Head of caudate nucleus (tissue), 42 donors: Measurements from ENCODE around the gene BET1.

Experiments used
- DNase-seq, 42 donors: peaks; one replicate each; pipeline versions ENCODE4 v3.0.0 to v3.0.0-alpha.2; 2020 to 2021; ENCODE audit warnings: mixed read lengths in 7 of 42
- intact Hi-C: fragments of 100-400 bp; cut with DNase I; formaldehyde crosslinking; loops from one replicate; pipeline ENCODE4 v1.15.0; 2022

The BET1 gene

DNA sequence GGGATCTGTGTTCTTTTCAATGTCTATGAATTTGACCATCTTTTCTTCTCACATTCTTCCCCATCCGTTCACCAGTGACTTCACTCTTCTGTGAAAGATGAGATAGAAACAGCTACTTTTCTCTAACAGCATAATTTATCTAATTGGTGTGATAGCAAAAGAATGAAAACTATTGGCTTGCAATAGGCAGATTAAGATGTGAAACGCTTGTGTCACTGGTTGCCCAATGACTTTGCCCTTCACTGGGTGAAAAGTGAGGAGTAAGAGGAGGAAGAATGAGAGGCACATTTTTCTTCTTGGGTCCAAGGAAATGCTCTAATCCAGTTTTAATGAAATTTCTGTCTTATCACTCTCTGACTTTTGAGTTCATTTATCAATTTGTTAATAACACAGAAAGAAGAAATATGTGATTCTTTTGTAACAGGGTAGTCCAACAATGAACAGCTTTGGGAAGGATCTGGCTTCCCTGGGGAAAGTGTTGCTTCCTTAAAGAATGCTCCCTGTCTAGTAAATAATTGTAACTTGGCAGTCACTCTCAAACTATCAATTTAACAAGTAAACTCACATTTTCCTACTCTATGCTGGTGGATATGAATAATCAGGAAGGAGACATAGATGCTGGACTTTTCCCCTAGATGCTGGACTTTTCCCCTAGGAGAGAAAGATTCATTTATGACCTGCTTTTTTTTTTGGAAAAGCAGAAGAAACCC lies 35.1 kb downstream of the BET1 start:
- no peak for DNase-seq
- intact Hi-C loops = no loop called here

GRCh38 chr7:93964813-93965212 lies 39.3 kb downstream of the BET1 start:
- DNase-seq = no peak
- intact Hi-C loops = no loop called here

DNA sequence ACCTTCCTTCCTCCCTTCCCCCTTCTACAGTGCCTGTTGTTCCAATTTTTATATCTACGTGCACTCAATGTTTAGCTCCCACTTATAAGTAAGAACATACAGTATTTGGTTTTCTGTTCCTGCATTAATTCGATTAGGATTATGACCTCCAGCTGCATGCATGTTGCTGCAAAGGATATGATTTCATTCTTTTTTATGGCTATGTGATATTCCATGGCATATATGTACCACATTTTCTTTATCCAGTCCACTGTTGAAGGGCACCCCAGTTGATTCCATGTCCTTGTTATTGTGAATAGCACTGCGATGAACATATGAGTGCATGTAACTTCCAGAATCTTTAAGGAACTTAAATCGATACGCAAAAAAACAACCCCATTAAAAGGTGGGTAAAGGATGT lies 39.9 kb downstream of the BET1 start:
- DNase-seq = no peak
- intact Hi-C loops = no loop called here

DNA sequence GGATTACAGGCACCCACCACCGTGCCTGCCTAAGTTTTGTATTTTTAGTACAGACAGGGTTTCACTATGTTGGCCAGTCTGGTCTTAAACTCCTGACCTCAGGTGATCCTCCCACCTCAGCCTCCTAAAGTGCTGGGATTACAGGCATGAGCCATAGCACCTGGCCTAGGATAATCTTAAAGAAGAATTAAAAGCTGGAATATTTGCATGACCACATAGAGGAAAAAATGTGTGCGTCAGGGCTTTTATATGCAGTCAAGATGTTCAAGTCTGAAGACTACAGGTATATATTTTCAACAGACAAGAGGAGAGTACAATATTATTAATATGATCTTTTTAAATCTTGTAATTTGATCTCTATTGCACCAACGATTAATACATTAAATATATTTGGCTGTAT lies 43.2 kb downstream of the BET1 start:
- intact Hi-C loops = no loop called here
- DNase-seq = no peak

DNA sequence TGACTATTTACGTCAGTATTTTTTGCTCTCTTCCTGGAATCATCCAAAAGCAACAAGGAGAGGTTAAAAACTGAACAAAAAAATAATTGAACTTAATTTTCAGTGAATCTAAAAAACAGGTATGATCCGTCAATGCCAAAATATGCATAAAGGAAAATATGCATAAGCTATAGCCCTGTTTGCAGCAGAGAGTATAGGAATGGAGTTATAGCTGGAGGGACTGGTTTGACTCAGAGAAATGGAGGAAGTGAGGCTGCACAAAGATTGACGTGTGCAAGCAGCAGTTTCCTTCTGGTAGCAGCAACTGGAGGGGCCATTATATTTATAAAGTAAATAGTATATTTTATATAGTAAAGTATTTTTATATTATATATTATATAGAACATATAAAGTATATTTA lies 45.5 kb downstream of the BET1 start:
- DNase-seq = no peak
- intact Hi-C loops = no loop called here

DNA sequence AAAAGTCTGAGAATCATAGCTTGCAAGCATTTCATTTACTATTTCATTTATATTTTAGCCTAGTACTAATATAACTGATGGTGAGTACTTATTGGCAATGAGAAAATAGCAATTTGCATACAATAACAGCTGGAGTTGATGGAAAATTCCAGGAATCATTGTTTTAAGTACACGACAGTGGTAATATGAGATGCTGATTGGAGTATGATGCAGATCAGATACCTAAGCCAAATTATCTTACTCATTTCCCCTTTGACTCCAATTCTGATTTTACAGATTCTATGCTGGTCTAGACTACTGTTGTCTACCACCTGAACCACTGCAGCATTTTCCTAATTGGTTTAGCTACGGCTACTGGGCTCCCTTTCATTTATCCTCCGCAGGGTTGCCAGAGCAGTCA lies 45.9 kb downstream of the BET1 start:
- intact Hi-C loops = no loop called here

DNA sequence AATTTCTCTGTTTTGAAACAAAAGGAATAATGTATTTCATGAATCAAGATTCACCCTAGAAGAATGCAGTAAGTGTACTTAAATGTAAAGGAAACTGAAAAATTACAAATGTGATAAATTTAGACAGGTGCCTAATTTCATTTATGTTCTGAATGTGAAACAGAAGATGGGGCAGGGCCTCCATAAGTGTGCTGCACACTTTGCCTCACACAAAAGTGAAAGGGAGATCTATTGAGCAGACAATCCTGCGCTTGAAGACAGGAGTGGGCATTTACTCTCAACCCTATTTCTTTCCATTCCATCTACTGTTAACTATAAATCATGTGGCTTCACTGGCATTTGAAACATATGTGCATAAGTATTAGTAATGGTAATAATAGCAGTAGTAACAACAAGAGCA lies 46.4 kb downstream of the BET1 start:
- no peak for DNase-seq
- intact Hi-C loops = no loop called here

More for the DNA sequence above, 45.9 kb downstream of the BET1 start:
- no peak for DNase-seq

GRCh38 chr7:93955304-93955703 lies 48.9 kb downstream of the BET1 start:
- intact Hi-C loops = no loop called here
- no peak for DNase-seq

DNA sequence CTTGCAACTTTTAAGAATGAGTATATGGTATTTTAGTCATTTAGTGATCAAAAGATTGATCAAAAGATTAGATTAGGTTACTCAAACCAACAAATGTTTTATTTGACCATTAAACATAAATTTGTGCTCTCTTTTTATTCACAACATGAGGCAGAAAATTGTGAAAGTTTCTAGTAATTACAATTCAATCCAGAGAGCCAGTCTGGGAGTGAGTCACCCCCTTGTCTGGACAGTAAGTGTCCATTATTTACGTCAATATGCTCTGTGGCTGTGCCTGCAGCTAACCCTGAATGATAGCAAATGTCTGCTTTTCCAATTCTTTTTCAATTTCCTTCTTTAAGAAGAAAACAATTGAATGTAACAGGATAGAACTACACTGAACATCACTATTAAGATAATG lies 54.7 kb downstream of the BET1 start:
- no peak for DNase-seq
- intact Hi-C loops = no loop called here

DNA sequence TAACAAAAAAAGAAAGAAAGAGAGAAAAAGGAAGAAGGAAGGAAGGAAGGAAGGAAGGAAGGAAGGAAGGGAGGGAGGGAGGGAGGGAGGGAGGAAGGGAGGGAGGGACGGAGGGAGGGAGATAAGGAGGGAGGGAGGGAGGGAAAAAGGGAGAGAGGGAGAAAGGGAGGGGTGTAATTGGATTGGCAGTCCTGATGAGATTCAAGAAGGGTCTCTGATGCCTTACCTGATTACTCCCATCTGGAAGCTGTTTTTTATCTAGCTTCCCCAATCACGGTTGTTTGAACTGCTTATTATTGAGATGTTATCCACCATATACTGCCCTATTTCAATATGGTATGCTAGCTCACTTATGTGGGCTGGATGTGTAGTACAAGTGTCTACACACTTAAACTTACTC lies 55.3 kb downstream of the BET1 start:
- intact Hi-C loops = no loop called here
- no peak for DNase-seq

- DNase-seq = no peak
- intact Hi-C loops = no loop called here
Observed at GRCh38 chr7:93948106-93948505, 56.0 kb downstream of the BET1 start.

- DNase-seq = no peak
- intact Hi-C loops = no loop called here
Observed at GRCh38 chr7:93945756-93946535, 58.2 kb downstream of the BET1 start.

DNA sequence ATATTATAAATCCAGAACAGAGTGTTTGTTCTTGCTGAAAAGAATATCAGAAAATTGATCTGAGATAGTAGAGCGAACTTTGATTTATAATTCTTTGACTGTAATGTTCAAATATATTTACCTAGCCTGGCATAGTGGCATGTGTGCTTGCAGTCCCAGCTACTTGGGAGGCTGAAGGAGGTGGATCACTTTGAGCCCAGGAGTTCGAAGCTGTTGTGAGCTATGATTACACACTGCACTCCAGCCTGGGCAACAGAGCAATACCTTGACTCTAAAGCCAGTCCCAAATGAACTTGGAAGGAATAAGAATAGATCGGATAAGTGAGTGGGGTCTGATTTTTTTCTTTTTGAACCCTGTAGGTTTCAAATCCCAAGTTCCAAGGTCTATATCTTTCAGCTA lies 59.1 kb downstream of the BET1 start:
- intact Hi-C loops = no loop called here
- no peak for DNase-seq

- DNase-seq = no peak
- intact Hi-C loops = no loop called here
Observed at GRCh38 chr7:93944673-93945072, 59.5 kb downstream of the BET1 start.

- intact Hi-C loops = no loop called here
Observed at GRCh38 chr7:93943816-93944540, 60.2 kb downstream of the BET1 start.

More at GRCh38 chr7:93943816-93944540, 60.2 kb downstream of the BET1 start:
- DNase-seq = no peak
